Tibial nerve (tissue), 3 donors: ENCODE data around the gene PTPRB.

Experiments used
- POLR2A ChIP-seq, 2 donors: fragments of 450-650 bp; IDR thresholded peaks; one replicate each; pipeline ENCODE4 v1.6.1; 2017; ENCODE audit warnings: antibody characterized with exemption in 2 of 2, mild to moderate bottlenecking in 2 of 2, moderate library complexity in 2 of 2
- TF ChIP-seq, protein P1 (sequence below), 5 experiments: fragments of 200-600 bp in 3 of 5; fragments of 450-650 bp in 2 of 5; sonication (generic) in 3 of 5; IDR thresholded peaks; one replicate each; pipeline ENCODE4 v1.5.1; 2016 to 2019; ENCODE audit warnings: antibody characterized with exemption in 5 of 5, mild to moderate bottlenecking in 3 of 5, moderate library complexity in 2 of 5

DNA sequence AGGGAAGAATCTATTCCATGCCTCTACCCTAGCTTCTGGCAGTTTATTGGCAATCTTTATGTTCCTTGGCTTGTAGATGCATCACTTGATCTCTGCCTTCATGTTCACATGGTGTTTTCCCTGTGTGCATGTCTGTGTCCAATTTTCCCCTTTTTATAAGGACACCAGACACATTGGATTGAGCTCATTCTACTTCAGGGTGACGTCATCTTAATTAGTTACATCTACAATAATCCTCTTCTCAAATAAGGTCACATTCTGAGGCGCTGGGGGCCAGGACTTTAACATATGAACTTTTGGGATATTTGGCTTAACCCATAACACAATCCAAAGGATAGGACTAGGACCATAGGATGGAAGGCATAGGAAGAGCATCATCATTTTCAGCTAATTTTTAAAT is 169.8 kb downstream of the PTPRB start:
- no peak for TF ChIP-seq POLR2A (IDR thresholded peaks at IDR 0.05)
- TF ChIP-seq, protein P1, sequence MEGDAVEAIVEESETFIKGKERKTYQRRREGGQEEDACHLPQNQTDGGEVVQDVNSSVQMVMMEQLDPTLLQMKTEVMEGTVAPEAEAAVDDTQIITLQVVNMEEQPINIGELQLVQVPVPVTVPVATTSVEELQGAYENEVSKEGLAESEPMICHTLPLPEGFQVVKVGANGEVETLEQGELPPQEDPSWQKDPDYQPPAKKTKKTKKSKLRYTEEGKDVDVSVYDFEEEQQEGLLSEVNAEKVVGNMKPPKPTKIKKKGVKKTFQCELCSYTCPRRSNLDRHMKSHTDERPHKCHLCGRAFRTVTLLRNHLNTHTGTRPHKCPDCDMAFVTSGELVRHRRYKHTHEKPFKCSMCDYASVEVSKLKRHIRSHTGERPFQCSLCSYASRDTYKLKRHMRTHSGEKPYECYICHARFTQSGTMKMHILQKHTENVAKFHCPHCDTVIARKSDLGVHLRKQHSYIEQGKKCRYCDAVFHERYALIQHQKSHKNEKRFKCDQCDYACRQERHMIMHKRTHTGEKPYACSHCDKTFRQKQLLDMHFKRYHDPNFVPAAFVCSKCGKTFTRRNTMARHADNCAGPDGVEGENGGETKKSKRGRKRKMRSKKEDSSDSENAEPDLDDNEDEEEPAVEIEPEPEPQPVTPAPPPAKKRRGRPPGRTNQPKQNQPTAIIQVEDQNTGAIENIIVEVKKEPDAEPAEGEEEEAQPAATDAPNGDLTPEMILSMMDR (IDR thresholded peaks at IDR 0.05) = no peak
